LHCN-M2 (cell line): ENCODE measurements around the gene PRKN. TPM values are rescaled to one million over a fixed set of nuclear protein-coding genes. Genes with fewer than 3 reads are reported as not detected.
"Not testable (repeated sequence)": the region's sequence is repeated elsewhere in the genome, so short reads cannot be mapped to it uniquely, and the experiment has no call there.

Experiments
- DNase-seq: peaks from one replicate; pipeline ENCODE4 v3.0.0-alpha.2; 2012; ENCODE audit warnings: low read depth
- total RNA-seq: library from RNA; depleted of rRNA; stranded (reverse); fragments of >200 nt; gene quantifications from 2 replicates; pipeline ENCODE4 v1.2.3, GENCODE V29; 2014

The PRKN gene
- total RNA-seq, 1 experiment from 2014 or later = 2.4 TPM

DNA sequence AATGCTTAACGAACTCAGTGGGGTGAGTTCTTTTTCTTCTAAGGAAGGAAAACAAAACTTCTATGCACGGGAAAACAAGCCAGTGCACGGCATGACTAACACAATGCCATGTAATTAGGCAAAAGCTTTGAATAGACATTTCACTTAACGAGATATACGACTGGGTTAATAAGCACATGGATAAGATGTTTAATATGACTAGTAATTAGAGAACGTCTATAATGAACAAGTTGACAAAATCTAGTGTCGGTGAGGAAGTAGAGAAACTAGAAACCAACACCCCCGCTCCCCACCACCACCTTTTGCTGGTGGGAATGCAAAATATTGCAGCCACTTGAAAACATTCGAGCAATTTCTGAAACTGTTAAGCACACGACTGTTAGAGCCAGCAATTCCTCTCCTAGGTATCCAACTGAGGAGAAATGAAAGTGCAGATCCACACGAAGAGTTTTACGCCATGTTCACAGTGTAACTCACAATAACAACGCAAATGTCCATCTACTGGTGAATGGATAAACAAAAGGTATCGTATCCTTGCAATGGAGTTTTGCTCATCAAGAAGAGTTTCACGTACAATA, 808.8 kb downstream of the PRKN start:
- no peak for DNase-seq

DNA sequence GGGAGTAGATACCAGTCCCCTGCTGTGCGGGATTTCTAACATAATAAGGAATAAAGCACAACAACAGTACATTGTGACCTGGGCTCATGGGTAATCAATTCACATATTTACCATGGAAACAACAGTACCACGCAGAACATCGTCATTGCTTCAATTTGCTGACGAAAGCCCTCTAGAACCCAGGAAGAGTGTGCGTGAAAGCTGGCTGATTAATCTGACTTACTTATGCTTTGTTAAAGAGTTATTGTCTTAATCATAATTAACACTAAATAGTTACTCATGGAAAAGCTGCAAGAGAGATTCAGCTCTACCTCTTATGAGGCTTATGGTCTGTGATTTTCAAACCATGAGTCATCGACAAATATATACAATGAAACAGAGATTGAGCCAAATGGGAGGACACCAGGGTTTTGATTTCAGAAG, 809.4 kb downstream of the PRKN start:
- no peak for DNase-seq

DNA sequence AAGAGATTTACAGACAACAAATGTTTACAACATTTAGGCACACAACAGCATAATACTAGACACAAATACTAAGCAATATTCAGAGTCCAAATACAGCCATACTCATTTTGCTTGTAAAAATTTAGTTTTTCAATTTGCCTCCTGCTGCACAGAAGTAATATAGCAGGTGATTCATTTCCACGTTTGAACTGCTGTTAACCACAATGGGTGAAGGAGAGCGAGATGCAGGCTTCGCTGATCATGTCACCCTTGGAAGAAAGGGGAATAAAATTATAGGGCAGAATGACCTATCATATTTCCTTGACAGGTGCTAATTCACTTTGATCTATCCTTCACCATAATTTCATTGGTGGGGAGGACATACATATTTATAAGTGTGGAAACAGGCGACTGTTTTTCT, 809.9 kb downstream of the PRKN start:
- DNase-seq = no peak

DNA sequence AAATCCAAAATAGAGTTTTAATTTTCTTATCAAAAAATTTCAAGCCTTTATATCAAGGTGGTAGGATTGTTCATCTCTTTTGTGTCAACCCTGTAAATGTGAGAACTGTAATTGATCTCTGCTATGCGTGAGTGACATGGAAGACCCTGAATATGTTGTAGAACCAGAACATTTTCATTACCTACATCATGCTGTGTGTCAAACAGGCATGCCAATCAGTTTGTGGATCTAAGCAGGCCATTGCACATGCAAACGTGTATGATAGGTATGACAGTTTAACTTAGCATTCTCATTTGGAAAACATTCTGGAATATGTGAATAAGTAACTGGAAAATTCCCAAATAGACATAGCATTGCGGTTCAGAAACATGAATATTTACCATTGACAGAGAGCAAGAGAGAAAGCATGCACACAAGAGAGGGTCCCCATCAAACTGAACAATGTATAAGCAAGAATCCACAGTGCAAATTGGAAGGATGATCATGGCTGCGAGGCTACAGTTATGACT, 812.1 kb downstream of the PRKN start:
- no peak for DNase-seq

DNA sequence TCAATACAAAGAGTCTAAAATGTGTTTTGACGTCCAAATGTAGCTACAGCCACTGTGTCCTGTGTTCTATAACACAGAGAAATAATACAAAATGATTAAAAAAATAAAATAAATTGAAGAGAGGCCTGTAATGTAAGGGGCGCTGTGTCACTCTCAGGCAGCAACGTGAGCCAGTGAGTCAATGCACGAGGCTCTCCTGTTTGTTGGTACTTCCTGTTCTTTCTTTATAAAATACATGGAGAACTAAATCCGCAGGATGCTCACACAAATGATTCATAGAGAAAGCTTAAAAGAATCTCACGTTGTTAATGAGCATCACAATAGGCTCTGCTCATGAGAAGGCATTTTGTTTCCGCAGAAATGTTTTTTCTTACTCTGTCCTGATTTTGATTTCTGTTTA, 818.7 kb downstream of the PRKN start:
- DNase-seq = peak; percentile 15

DNA sequence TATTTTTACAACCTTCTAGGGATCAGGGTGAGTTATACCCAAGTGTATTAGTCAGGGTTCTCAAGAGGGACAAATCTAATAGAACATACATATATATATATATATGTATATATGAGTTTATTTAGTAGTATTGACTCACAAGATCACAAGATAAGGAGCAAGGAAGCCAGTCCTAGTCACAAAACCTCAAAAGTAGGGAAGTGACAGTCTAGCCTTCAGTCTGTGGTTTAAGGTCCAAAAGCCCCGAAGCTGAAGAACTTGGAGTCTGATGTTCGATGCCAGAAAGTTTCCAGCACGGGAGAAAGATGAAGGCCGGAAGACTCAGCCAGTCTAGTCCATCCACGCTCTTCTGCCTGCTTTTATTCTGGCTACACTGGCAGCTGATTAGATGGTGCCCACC, 821.0 kb downstream of the PRKN start:
- DNase-seq = no peak

DNA sequence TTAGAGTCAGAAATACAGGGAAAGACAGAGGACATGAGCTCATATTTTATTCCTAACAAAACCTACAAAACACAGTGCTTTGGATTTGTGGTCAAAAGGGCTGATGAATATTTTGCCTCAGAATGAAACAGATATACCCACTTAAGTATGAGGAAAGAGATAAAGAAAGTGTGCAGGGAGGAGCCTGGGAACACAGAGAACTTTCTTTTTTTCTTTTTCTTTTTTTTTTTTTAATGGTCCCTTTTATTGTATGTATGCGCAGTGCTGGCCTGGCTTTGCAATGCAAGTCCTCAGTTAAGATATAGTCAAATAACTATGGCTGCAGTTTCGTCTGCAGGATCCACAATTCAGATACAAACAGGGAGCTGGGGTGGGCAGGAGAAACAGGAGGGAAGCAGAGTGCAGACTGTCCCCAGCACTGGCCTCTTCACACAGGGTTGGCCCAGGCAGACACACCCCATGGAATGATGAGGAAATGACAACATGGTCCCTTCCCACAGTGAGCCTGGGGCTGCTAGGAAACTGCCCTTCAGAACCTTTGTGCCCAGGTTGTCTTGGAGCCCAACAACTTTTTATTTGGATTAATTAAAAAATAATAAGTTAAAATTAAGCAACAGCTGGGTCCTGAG, 823.9 kb downstream of the PRKN start:
- no peak for DNase-seq

DNA sequence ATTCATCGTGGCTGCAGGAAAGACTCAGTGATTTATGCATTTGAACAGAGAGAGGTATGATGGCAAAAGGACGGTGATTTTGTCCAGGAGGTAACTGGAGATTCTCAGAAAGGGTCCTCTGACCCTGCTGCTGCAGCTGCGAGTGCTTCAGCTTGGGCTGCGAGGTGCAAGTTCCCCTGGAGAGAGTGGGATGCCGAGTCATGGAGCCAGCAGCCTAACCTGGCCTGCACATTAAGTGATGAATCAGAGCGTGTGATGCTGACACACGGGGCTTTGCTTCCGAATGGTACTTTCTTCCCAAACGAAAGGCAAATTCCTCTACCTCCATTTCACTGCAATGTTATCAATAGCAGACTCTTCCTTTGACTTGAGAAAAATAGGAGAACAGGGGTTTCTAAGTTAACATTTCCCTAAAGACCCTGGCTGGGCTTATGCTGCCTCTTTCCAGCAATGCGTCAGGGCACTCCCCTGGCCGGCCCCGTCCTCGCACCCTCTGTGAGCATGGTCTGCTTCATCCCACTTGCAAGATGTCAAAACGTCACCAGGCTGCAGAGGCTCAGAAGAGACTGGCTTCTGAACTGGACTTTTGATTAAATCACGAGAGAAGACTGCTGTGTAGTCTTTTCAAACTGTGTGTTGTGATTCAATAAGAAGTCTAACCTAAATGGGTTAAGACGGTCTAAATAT, 825.7 kb downstream of the PRKN start:
- no peak for DNase-seq

DNA sequence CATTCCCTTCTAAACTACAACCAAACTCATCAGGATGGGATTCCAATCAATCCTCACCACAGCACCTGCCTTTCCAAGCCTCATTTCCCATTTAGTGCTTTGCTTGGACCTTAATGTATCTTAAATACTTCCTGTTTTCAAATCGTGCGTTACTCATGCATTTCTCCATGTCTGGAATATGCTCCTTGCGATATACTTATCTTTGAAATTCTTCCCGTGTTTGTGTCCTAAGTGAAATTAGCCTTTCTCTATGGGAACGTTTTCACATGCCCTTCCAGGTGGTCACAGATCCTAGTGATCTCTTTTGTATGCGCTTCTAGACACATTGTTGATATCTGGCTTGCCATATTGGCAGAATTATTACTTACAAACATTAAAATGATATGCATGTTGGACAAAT, 833.1 kb downstream of the PRKN start:
- no peak for DNase-seq

DNA sequence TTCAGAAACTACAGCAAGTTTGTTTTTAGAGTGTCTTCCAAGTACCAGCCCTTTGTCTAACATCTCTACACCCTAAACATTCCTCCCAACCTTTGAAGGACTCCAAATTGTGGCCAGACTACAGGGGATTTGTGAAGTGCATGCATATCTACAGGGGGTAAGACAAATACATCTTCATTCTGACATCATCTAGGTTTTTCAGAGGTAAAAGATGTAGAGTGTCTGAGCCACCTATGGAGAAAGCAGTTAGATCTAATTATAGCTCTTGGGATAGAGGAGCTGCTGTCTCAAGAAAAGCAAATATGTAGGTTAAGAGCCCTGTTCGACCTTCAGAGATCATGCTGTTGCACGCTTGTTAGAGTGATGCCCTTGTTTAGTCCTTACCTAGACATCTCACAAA, 836.0 kb downstream of the PRKN start:
- no peak for DNase-seq

DNA sequence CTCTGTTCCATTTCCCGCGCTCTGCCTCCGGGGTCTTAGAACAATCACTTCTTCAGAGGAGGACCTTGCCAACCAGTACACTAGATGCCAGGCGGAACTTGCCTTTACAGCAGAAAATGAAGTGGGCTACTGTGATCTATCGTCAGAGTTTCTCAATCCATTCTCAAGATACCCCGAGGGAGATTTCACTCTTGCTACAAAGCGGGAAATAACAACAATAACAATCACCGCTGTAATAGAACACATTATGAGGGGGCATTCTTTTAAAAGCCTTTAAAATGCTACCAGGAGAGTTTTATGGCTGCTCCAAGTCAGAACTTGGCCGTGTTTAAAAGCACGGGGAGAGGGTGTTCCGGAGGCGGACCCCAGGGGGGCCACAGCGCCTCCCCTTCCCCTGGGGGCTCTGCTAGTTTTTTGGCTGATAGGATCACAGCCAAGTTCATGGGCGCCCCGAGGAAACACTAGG, 836.7 kb downstream of the PRKN start:
- no peak for DNase-seq

DNA sequence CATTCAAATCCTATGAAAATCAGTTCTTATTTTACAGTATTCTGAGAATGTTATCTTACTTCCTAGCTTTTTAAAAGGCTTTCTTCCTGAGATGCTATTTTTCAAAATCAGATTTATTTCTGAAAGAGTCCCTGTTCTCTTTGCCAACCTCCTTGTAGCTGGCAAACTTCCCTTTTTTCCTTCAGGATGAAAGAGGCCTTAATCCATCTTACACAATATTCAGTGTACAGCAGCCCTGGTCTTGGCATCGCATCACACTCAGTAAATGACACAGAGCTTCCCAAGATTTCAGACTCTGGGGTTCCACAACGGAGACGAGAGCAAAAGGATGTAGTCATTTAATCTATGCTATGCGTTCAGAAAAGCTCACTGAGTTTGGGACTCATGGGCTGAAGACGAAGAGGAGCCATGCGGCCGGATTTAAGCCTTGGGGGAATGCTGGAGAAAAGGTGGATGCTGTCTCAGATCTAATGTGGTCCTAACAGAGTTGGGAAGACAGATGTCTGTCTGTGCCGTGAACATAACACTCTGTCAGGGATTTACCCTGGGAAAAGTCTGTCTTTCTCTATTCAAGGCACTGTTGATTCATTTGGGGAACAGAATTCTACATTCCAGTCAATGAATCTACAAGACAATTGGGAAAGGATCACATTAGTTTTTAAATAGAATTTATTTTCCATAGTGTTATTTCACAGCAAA, 837.3 kb downstream of the PRKN start:
- DNase-seq = no peak

DNA sequence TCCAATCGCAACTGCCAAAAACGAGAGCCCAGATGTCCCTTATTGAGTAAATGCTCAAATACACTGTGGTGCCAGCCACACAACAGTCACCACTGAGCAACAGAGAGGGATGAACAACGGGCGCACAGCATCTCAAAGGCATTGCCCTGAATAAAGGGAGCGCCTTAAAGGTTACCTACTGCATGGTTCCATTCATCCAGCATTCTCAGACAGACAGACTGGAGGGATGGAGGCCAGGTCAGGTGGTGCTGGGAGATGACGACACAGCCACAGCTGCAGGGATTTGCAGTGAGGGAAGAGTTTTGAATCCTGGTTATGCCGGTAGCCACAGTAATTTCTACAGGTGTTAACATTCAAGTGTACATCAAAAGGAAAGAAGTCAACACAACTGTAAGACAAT, 838.2 kb downstream of the PRKN start:
- no peak for DNase-seq

DNA sequence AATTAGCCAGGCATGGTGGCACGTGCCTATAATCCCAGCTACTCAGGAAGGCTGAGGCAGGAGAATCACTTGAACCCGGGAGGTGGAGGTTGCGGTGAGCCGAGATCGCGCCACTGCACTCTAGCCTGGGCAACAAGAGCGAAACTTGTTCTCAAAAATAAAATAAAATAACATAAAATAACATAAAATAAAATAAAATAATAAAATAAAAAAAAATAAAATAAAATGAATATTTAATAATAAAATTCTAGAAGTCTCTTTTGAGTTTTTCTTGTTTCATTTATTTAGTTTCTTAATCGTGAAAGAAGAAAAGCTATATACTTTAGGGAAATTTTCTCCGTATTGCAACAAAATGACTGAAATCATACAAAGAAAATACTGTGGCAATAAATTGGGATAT, 841.0 kb downstream of the PRKN start:
- not testable (repeated sequence) for DNase-seq

DNA sequence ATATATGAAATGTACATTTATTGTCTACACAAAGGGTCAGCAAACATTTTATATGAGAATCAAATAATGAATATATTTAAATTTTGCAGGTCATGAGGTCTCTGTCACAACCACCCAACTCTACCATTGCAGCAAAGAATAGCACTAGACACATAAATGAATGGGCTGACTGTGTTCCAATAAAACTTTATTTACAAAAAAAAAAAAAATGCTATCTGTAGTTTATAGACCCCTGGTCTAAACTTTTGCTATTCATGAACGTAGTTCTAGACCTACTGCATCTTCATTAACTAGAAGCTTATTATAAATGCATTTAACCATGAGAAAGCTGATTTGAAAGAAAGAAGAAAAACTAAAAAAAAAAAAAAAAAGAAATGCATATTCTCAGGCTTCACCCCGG, 842.8 kb downstream of the PRKN start:
- DNase-seq = no peak

DNA sequence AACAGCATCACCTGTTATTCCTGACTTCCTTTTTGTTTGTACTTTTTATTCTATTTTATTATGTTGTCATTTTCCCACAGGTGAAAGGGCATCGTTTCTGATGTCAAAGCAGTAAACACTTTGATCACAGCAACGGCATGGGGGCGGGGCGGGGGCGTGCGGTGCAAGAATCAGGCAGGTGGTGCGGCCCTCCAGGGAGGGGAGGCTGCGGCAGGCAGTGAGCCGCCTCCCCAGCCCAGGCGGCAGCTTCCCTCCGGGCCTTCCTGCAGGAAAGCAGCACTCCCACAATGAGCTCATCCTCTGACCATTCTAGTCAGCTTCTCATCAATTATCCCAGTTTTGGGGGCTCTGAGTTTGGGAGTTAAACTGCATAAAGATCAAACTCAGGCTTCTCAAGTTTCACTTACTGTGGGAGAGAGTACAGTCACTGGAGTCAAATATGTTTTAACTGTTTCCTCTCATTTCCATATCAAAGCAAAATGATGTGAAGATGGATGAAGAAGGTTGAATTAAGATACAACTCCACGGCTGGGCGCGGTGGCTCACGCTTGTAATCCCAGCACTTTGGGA, 845.3 kb downstream of the PRKN start:
- no peak for DNase-seq

DNA sequence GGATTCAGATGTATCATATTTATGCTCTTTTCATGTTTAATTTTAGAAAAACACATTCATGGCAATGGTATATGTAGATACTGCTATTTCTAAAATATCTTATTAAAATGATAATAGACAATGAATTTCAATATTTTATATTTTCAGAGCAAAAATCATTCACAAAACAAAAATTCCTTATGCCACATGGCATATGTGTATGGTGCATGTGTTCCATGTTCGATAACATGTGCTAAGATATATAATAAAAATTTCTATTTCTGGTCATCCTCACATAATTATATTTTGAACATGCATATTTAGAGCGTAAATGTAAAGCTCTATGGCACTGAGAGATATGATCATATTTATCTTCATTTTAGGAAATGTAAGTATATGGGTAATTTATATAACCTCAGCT, 847.5 kb downstream of the PRKN start:
- DNase-seq = no peak

DNA sequence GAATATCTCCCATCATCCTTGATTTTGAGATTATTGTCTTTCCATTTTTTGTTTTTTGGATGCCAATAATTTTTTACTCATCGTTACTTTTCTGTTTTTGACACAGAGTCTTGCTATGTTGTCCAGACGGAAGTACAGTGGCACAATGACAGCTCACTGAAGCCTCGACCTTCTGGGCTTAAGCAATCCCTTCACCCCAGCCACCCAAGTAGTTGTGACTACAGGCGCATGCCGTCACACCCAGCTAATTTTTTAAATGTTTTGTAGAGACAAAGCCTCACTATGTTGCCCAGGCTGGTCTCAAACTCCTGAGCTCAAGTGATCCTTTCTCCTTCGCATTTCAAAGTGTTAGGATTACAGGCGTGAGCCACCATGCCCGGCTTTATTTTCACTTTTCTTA, 851.3 kb downstream of the PRKN start:
- no peak for DNase-seq

DNA sequence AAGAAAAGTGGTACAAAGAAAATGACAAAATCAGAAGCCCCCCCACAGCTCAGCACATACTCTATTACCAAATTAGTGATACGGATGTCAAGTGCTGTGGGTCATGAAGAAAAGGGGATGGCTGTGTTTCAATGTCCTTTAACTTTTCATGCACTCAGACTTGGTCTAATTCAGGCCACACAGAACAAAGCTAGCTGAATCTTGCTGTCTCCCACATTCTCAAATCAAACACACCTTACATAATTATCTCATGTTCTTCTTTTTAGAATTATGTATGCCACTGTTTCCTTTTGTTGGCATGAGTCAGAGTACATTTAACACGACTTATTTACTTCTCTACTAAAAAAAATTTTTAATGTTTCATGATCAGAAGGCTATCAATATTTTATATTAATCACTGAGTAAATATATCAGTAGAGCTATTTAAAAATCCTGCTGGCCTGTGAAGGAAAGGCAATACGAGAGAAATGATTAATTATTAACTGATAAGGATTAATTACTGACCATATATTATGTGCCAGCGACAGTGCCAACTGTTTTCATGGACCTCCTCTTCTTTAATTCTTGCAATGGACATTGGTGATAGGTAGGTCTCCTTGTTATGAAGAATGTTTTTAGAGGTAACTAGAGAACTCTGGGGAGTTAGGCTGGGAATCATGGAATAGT, 857.2 kb downstream of the PRKN start:
- DNase-seq = no peak

DNA sequence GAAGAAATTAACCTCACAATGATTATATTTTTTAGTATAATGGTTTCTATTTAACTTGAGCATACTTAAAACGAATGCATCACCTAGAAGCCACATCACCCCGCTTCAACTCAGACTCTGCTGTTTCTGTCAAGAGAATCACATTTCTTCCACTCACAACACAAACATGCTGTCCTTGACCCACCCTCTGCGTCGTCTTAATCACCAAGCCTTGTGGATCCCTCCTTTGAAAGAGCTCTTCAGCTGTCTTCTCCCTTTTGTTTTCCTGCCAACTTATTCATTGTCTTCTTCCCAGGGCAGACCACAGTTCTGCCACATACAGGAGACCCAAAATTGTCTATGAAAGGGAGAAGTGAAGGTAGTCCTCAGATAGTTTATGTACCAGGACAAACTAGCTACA, 858.1 kb downstream of the PRKN start:
- DNase-seq = peak; percentile 2

DNA sequence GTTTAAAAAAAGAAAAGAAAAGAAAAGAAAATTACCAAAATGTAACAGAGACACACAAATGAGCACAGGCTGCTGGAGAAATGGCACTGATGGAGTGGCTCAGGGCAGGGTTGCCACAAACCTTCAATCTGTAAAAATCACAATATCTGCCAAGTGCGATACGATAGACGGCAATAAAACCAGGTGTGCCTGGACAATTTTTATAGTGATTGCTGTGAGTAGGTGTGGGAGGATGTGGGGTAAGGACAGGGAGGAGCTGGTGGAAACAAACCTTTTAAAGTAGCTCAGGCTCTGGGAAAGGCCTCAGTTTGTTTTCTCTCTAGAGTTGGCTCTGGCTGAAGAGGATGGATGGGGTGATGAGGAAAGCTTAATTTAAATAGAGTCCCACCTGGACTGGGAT, 861.0 kb downstream of the PRKN start:
- DNase-seq = no peak
